A673 (cell line): ENCODE results near the gene ACACA. TPM values are rescaled to one million over a fixed set of nuclear protein-coding genes. Genes with fewer than 3 reads are reported as not detected.
A peak's percentile ranks its signal among the peaks of the same experiment; 100 is the strongest.

Experiments used
- BruUV-seq: library from RNA; stranded (reverse); fragments of 400-500 nt; replicated peaks from 2 replicates; lab custom pipeline; 2021; lab: Mats Ljungman, UMichigan
- CTCF ChIA-PET: fragments of 300-600 bp; sonication (Branson Sonifier 250); formaldehyde crosslinking; loops from one replicate; lab custom pipeline; 2022; ENCODE audit warnings: antibody characterized with exemption; lab: Charles Lee
- POLR2A ChIA-PET: fragments of 300-600 bp; sonication (Branson Sonifier 250); formaldehyde crosslinking; loops from one replicate; lab custom pipeline; 2022; ENCODE audit warnings: antibody characterized with exemption; ENCODE audit not compliant: low non-redundant PET; lab: Charles Lee
- DNase-seq: peaks from one replicate; pipeline ENCODE4 v3.0.0-alpha.2; 2015; ENCODE audit warnings: low spot score
- H3K27ac ChIP-seq: fragments of 200-600 bp; sonication (generic); 2 replicates; pipeline ENCODE4 v1.5.1; 2016; ENCODE audit warnings: mixed run types, low read depth, mild to moderate bottlenecking, mixed read lengths, antibody characterized with exemption, low read length; ENCODE audit not compliant: poor library complexity, severe bottlenecking
- H3K27me3 ChIP-seq: fragments of 200-600 bp; sonication (generic); replicated peaks from 2 replicates; pipeline ENCODE4 v1.6.1; 2017; ENCODE audit warnings: mixed run types, low read depth, mild to moderate bottlenecking, mixed read lengths, antibody characterized with exemption, low read length; ENCODE audit not compliant: insufficient read depth, poor library complexity
- H3K36me3 ChIP-seq: fragments of 200-600 bp; sonication (generic); 2 replicates; pipeline ENCODE4 v1.6.1; 2016; ENCODE audit warnings: mixed run types, mild to moderate bottlenecking, mixed read lengths, antibody characterized with exemption, low read length; ENCODE audit not compliant: insufficient read depth, poor library complexity, severe bottlenecking
- H3K4me1 ChIP-seq: fragments of 200-600 bp; sonication (generic); 2 replicates; pipeline ENCODE4 v1.6.1; 2017; ENCODE audit warnings: mixed run types, mild to moderate bottlenecking, mixed read lengths, antibody characterized with exemption, low read length; ENCODE audit not compliant: insufficient read depth, poor library complexity, severe bottlenecking
- H3K4me3 ChIP-seq: fragments of 200-600 bp; sonication (generic); 2 replicates; pipeline ENCODE4 v1.5.1; 2016; ENCODE audit warnings: low read depth, mixed run types, mild to moderate bottlenecking, mixed read lengths, low read length; ENCODE audit not compliant: poor library complexity, severe bottlenecking
- H3K9me3 ChIP-seq: fragments of 200-600 bp; sonication (generic); 2 replicates; pipeline ENCODE4 v1.6.1; 2016; ENCODE audit warnings: mixed run types, low read depth, mild to moderate bottlenecking, mixed read lengths, antibody characterized with exemption, low read length; ENCODE audit not compliant: poor library complexity, severe bottlenecking
- EZH2 ChIP-seq: fragments of 200-600 bp; sonication (generic); IDR thresholded peaks from 2 replicates; pipeline ENCODE4 v1.6.1; 2017; ENCODE audit warnings: borderline replicate concordance, low read depth, mild to moderate bottlenecking, mixed read lengths, antibody characterized with exemption, low read length; ENCODE audit not compliant: poor library complexity, severe bottlenecking
- intact Hi-C: fragments of 100-400 bp; cut with micrococcal nuclease; formaldehyde crosslinking; loops from one replicate; pipeline ENCODE4 v1.10.0; 2022; ENCODE audit not compliant: unreplicated experiment
- total RNA-seq: library from RNA; stranded (reverse); gene quantifications from 2 replicates; pipeline ENCODE4 v1.2.3, GENCODE V29; 2021
- TF ChIP-seq, protein P1 (sequence below): fragments of 300-800, 200-600 bp; sonication (generic); conservative IDR thresholded peaks from 2 replicates; pipeline ENCODE4 v1.5.1; 2017; ENCODE audit warnings: low read depth, mild to moderate bottlenecking, antibody characterized with exemption, low read length, moderate library complexity, mixed read lengths

Gene ACACA
- total RNA-seq, 1 experiment from 2014 or later, result 68.3 TPM

GRCh38 chr17:37273409-37274051 lies 133.1 kb downstream of the ACACA start:
- TF ChIP-seq, protein P1, sequence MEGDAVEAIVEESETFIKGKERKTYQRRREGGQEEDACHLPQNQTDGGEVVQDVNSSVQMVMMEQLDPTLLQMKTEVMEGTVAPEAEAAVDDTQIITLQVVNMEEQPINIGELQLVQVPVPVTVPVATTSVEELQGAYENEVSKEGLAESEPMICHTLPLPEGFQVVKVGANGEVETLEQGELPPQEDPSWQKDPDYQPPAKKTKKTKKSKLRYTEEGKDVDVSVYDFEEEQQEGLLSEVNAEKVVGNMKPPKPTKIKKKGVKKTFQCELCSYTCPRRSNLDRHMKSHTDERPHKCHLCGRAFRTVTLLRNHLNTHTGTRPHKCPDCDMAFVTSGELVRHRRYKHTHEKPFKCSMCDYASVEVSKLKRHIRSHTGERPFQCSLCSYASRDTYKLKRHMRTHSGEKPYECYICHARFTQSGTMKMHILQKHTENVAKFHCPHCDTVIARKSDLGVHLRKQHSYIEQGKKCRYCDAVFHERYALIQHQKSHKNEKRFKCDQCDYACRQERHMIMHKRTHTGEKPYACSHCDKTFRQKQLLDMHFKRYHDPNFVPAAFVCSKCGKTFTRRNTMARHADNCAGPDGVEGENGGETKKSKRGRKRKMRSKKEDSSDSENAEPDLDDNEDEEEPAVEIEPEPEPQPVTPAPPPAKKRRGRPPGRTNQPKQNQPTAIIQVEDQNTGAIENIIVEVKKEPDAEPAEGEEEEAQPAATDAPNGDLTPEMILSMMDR, result no peak
- TF ChIP-seq EZH2, result no peak
- peaks cover 10% of the 10 kb centered on the region for H3K36me3 ChIP-seq
- ChIA-PET CTCF (no interaction called here), POLR2A (no interaction called here)
- no TSS peak for BruUV-seq
- peak; percentile 3 for DNase-seq
- no peaks in the 10 kb centered on the region for H3K4me1 ChIP-seq
- no peak overlapping the region for H3K27ac ChIP-seq
- intact Hi-C loops, result no loop called here
- H3K4me3 ChIP-seq, result no peak overlapping the region
- no peaks in the 10 kb centered on the region for H3K9me3 ChIP-seq
- no peaks in the 10 kb centered on the region for H3K27me3 ChIP-seq

- CTCF ChIA-PET, result no interaction called here
- POLR2A ChIA-PET, result no interaction called here
- Histone ChIP-seq H3K9me3 (peaks cover 5% of the 10 kb centered on the region), H3K4me1 (no peaks in the 10 kb centered on the region), H3K27me3 (no peaks in the 10 kb centered on the region), H3K27ac (no peak overlapping the region), H3K4me3 (no peak overlapping the region), H3K36me3 (peaks cover 36% of the 10 kb centered on the region)
- TF ChIP-seq EZH2, result no peak
- TF ChIP-seq, protein P1, result no peak
- intact Hi-C loops, result no loop called here
- no peak for DNase-seq
- BruUV-seq, result no TSS peak
Measured at GRCh38 chr17:37265446-37266173, 141.0 kb downstream of the ACACA start.

- no peaks in the 10 kb centered on the region for H3K4me1 ChIP-seq
- BruUV-seq, result no TSS peak
- POLR2A ChIA-PET, result no interaction called here
- DNase-seq, result no peak
- peaks cover 5% of the 10 kb centered on the region for H3K9me3 ChIP-seq
- H3K36me3 ChIP-seq, result peaks cover 37% of the 10 kb centered on the region
- H3K4me3 ChIP-seq, result no peak overlapping the region
- H3K27ac ChIP-seq, result no peak overlapping the region
- intact Hi-C loops, result no loop called here
- CTCF ChIA-PET, result no interaction called here
- TF ChIP-seq, protein P1, result no peak
- TF ChIP-seq EZH2, result no peak
- no peaks in the 10 kb centered on the region for H3K27me3 ChIP-seq
Measured at GRCh38 chr17:37261286-37261685, 145.3 kb downstream of the ACACA start.
